22Rv1 (cell line): Measurements from ENCODE around the gene COPZ1.

Experiments used
- H3K27ac ChIP-seq: fragments of 450-650 bp; 2 replicates; pipeline ENCODE4 v1.5.1; 2017
- ZFX ChIP-seq: fragments of 450-650 bp; IDR thresholded peaks from 2 replicates; pipeline ENCODE4 v1.6.1; 2017; ENCODE audit warnings: antibody characterized with exemption, borderline replicate concordance
- TF ChIP-seq, protein P1 (sequence below): fragments of 450-650 bp; IDR thresholded peaks from 2 replicates; pipeline ENCODE4 v1.5.1; 2017; ENCODE audit warnings: mild to moderate bottlenecking

COPZ1 gene

DNA sequence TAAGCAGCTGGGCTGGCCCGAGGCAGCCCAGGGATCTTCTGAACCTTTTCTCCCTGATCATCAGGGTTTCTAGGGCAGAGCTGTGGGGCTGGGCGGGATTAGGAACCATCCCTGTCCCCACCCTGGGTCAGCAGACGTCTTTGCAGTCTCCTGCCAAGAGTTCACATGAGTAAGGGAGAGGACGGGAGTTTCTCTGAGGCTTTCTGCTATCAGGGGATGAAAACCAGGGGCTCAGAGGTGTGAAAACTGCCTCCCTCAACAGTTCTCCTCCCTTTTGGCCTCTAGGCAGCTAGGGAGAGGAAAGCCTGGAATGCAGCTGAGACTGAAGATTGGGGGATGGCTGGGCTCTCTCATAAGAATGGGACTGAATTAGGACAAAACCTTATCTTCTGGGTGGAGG lies 51.7 kb downstream of the COPZ1 start:
- TF ChIP-seq, protein P1, sequence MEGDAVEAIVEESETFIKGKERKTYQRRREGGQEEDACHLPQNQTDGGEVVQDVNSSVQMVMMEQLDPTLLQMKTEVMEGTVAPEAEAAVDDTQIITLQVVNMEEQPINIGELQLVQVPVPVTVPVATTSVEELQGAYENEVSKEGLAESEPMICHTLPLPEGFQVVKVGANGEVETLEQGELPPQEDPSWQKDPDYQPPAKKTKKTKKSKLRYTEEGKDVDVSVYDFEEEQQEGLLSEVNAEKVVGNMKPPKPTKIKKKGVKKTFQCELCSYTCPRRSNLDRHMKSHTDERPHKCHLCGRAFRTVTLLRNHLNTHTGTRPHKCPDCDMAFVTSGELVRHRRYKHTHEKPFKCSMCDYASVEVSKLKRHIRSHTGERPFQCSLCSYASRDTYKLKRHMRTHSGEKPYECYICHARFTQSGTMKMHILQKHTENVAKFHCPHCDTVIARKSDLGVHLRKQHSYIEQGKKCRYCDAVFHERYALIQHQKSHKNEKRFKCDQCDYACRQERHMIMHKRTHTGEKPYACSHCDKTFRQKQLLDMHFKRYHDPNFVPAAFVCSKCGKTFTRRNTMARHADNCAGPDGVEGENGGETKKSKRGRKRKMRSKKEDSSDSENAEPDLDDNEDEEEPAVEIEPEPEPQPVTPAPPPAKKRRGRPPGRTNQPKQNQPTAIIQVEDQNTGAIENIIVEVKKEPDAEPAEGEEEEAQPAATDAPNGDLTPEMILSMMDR = no peak
- no peak for TF ChIP-seq ZFX
- no peak overlapping the region for H3K27ac ChIP-seq

GRCh38 chr12:54377007-54377406 lies 52.1 kb downstream of the COPZ1 start:
- TF ChIP-seq, protein P1 = no peak
- TF ChIP-seq ZFX = no peak
- H3K27ac ChIP-seq = no peak overlapping the region

- TF ChIP-seq ZFX = no peak
- TF ChIP-seq, protein P1 = no peak
- no peak overlapping the region for H3K27ac ChIP-seq
Measured at GRCh38 chr12:54377797-54378515, 53.0 kb downstream of the COPZ1 start.

DNA sequence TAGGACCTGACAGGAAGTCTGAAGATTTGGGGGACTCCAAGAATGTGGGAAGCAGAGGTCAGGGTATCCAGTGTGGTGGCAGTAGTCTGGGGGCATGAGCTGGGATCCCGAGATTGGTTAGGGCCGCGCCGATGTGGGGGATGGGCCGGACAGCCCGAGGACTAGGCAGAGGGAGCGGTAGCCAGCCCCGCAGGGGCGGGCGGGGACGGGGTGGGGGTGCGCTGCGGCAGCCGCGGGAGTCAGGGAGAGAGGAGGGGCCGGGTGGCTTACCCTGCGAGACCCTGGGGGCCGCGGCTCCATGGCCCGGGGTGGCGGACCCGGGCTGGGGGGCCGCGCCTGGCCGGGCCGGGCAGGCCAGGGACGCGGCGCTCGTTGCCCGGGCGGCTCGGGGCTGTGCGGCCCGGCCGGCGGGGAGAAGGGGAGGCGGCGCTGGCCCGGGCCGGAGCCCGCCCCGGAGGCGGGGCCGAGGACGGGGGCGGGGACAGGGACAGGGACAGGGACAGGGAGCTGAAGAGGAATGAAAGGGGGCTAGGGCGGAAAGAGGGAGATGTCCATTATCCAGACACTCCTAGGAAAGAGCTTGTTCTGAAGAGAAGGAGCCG lies 54.0 kb downstream of the COPZ1 start:
- H3K27ac ChIP-seq = peak overlapping the region; percentile 70
- TF ChIP-seq, protein P1 = no peak
- no peak for TF ChIP-seq ZFX

GRCh38 chr12:54379398-54380201 lies 54.7 kb downstream of the COPZ1 start:
- H3K27ac ChIP-seq = peak overlapping the region; percentile 70
- TF ChIP-seq ZFX = no peak
- TF ChIP-seq, protein P1 = peak; percentile 100

GRCh38 chr12:54381136-54381535 lies 56.2 kb downstream of the COPZ1 start:
- no peak overlapping the region for H3K27ac ChIP-seq
- TF ChIP-seq ZFX = no peak
- TF ChIP-seq, protein P1 = no peak
